Parathyroid adenoma (tissue), 2 donors: ENCODE data around the gene SLC5A2.
A peak's percentile ranks its signal among the peaks of the same experiment; 100 is the strongest.

Source experiments
- H2AFZ ChIP-seq: fragments of 300-600 bp; sonication (generic); one replicate; pipeline ENCODE4 v1.7.0; 2017; ENCODE audit warnings: antibody characterized with exemption, mild to moderate bottlenecking
- H3K27ac ChIP-seq: fragments of 300-600 bp; sonication (generic); one replicate; pipeline ENCODE4 v1.7.0; 2017
- H3K27me3 ChIP-seq: fragments of 300-600 bp; sonication (generic); one replicate; pipeline ENCODE4 v1.7.0; 2017; ENCODE audit warnings: low read length; ENCODE audit not compliant: control insufficient read depth, insufficient read depth
- H3K36me3 ChIP-seq: fragments of 300-600 bp; sonication (generic); one replicate; pipeline ENCODE4 v1.7.0; 2017; ENCODE audit warnings: low read length; ENCODE audit not compliant: control insufficient read depth, insufficient read depth
- H3K4me1 ChIP-seq: fragments of 300-600 bp; sonication (generic); one replicate; pipeline ENCODE4 v1.7.0; 2017; ENCODE audit warnings: control low read depth
- H3K4me2 ChIP-seq: fragments of 300-600 bp; sonication (generic); one replicate; pipeline ENCODE4 v1.7.0; 2017; ENCODE audit warnings: low read length
- H3K4me3 ChIP-seq: fragments of 300-600 bp; sonication (generic); one replicate; pipeline ENCODE4 v1.7.0; 2017; ENCODE audit warnings: low read depth, low read length
- H3K79me2 ChIP-seq: fragments of 300-600 bp; sonication (generic); one replicate; pipeline ENCODE4 v1.7.0; 2017; ENCODE audit warnings: control low read depth
- H3K9ac ChIP-seq: fragments of 300-600 bp; sonication (generic); one replicate; pipeline ENCODE4 v1.7.0; 2017; ENCODE audit warnings: mild to moderate bottlenecking
- H3K9me3 ChIP-seq: fragments of 300-600 bp; sonication (generic); one replicate; pipeline ENCODE4 v1.7.0; 2017; ENCODE audit warnings: low read length; ENCODE audit not compliant: control insufficient read depth
- CTCF ChIP-seq: fragments of 300-600 bp; sonication (generic); IDR thresholded peaks from one replicate; pipeline ENCODE4 v1.7.0; 2017; ENCODE audit warnings: antibody characterized with exemption, mild to moderate bottlenecking
- donor health status: primary hyperparathyroidism.

The SLC5A2 gene

GRCh38 chr16:31487071-31487719, 4.3 kb downstream of the SLC5A2 start:
- Histone ChIP-seq H3K4me3 (peak overlapping the region; percentile 54), H2AFZ (peak overlapping the region; percentile 91), H3K27ac (no peak overlapping the region), H3K4me2 (peak overlapping the region; percentile 86), H3K36me3 (no peaks in the 10 kb centered on the region), H3K79me2 (no peaks in the 10 kb centered on the region), H3K4me1 (peaks cover 4% of the 10 kb centered on the region), H3K9ac (no peak overlapping the region), H3K27me3 (no peaks in the 10 kb centered on the region), H3K9me3 (no peaks in the 10 kb centered on the region)
- TF ChIP-seq CTCF, result no peak

GRCh38 chr16:31487720-31488467, 5.0 kb downstream of the SLC5A2 start:
- Histone ChIP-seq H3K27ac (peak overlapping the region; percentile 9), H3K4me3 (peak overlapping the region; percentile 54), H3K4me1 (peaks cover 4% of the 10 kb centered on the region), H3K27me3 (no peaks in the 10 kb centered on the region), H2AFZ (peak overlapping the region; percentile 91), H3K36me3 (no peaks in the 10 kb centered on the region), H3K9ac (no peak overlapping the region), H3K4me2 (peak overlapping the region; percentile 86), H3K9me3 (no peaks in the 10 kb centered on the region), H3K79me2 (no peaks in the 10 kb centered on the region)
- TF ChIP-seq CTCF, result no peak

- Histone ChIP-seq H3K9me3 (no peaks in the 10 kb centered on the region), H3K4me1 (peaks cover 4% of the 10 kb centered on the region), H3K36me3 (no peaks in the 10 kb centered on the region), H2AFZ (peak overlapping the region; percentile 91), H3K4me2 (peak overlapping the region; percentile 86), H3K4me3 (peak overlapping the region; percentile 54), H3K9ac (no peak overlapping the region), H3K27me3 (no peaks in the 10 kb centered on the region), H3K79me2 (no peaks in the 10 kb centered on the region), H3K27ac (no peak overlapping the region)
- TF ChIP-seq CTCF, result no peak
Observed at GRCh38 chr16:31488468-31489297, 5.8 kb downstream of the SLC5A2 start.

- Histone ChIP-seq H2AFZ (no peak overlapping the region), H3K4me3 (no peak overlapping the region), H3K79me2 (no peaks in the 10 kb centered on the region), H3K4me2 (no peak overlapping the region), H3K27me3 (no peaks in the 10 kb centered on the region), H3K27ac (no peak overlapping the region), H3K4me1 (peaks cover 4% of the 10 kb centered on the region), H3K9me3 (no peaks in the 10 kb centered on the region), H3K36me3 (no peaks in the 10 kb centered on the region), H3K9ac (no peak overlapping the region)
- TF ChIP-seq CTCF, result no peak
Observed at GRCh38 chr16:31489298-31489564, 6.3 kb downstream of the SLC5A2 start.
